Measurements from ENCODE around the gene TRIM22. TPM values are rescaled to one million over a fixed set of nuclear protein-coding genes. Genes with fewer than 3 reads are reported as not detected.

The TRIM22 gene
- total and polyA plus RNA-seq, 9 donors = 31.0 to 84.4 (median 68.5) TPM

DNA sequence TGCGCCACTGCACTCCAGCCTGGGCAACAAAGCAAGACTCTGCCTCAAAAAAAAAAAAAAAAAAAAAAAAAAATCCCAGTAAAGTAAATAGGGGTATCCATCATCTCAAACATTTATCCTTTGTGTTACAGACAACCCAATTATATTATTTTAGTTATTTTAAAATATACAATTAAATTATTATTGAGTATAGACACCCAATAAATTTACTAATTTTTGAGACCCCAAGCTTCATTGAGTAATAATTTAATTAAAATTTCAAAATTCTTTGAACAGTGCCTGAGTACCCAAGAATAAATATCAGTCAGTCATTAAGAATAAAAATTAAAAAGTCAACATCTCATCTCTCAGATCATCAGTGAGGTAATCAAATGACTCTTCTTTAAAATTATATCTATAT lies 64.4 kb downstream of the TRIM22 start, which contains the start of gene OR52N4:
TSS of gene OR52N4 (plus strand) at position 301 of the 400 bp plus-strand sequence. CDS start 498 bp downstream, outside the sequence.
- intact Hi-C loops (cut with DNase I) = no loop called here
- H3K27me3 ChIP-seq = no peaks in the 10 kb centered on the region
- H3K9me3 ChIP-seq = no peaks in the 10 kb centered on the region
- no peaks in the 10 kb centered on the region for H3K36me3 ChIP-seq
- H3K27ac ChIP-seq = no peak within 1 kb of the TSS
- no peak within 1 kb of the TSS for H3K4me3 ChIP-seq
- 89 to 96% (median 93%) methylated on average over 1 of the region's 1 CpG for WGBS, 3 donors
- no peaks in the 10 kb centered on the region for H3K4me1 ChIP-seq (ENCODE audit: insufficient read depth)
- TF ChIP-seq EP300 (IDR thresholded peaks at IDR 0.05) (no peak), CTCF (IDR thresholded peaks at IDR 0.05) (no peak), POLR2A (IDR thresholded peaks at IDR 0.05) (no peak)
- DNase-seq = no peak

Other genes with a start within 250 kb of the TRIM22 start
- gene OR51I1, start 248.3 kb upstream of the TRIM22 start, total RNA-seq = 1 to 10 TPM in 1 of 7 donors, under 1 TPM in 5, not detected in 1; 0.25 to 1.4 (median 0.66) TPM
- not detected for gene OR51I1, start 248.3 kb upstream of the TRIM22 start, polyA plus RNA-seq
- not detected for gene OR51I2, start 240.5 kb upstream of the TRIM22 start, total RNA-seq
- gene OR51I2, start 240.5 kb upstream of the TRIM22 start, polyA plus RNA-seq = not detected
- not detected for gene OR52D1, start 201.1 kb upstream of the TRIM22 start, total RNA-seq
- gene OR52D1, start 201.1 kb upstream of the TRIM22 start, polyA plus RNA-seq = not detected
- gene UBQLN3, start 179.8 kb upstream of the TRIM22 start, total RNA-seq = 10 to 100 TPM in 1 of 7 donors, 1 to 10 TPM in 3, under 1 TPM in 3; 0.30 to 10.6 (median 1.0) TPM
- not detected for gene UBQLN3, start 179.8 kb upstream of the TRIM22 start, polyA plus RNA-seq
- gene UBQLNL, start 173.1 kb upstream of the TRIM22 start, total RNA-seq = 1 to 10 TPM in 6 of 7 donors, under 1 TPM in 1; 0.50 to 3.0 (median 1.3) TPM
- gene UBQLNL, start 173.1 kb upstream of the TRIM22 start, polyA plus RNA-seq = under 1 TPM; 0.73 to 0.87 TPM
- gene OR52H1, start 141.2 kb upstream of the TRIM22 start, total RNA-seq = 1 to 10 TPM in 3 of 7 donors, under 1 TPM in 4; 0.26 to 3.6 (median 0.89) TPM
- under 1 TPM in 1 of 2 donors, not detected in 1; 0.07 TPM for gene OR52H1, start 141.2 kb upstream of the TRIM22 start, polyA plus RNA-seq
- gene OR52B6, start 108.9 kb upstream of the TRIM22 start, total RNA-seq = not detected
- gene OR52B6, start 108.9 kb upstream of the TRIM22 start, polyA plus RNA-seq = not detected
- gene TRIM6, start 93.2 kb upstream of the TRIM22 start, total RNA-seq = 1 to 10 TPM; 2.3 to 6.3 (median 4.2) TPM
- gene TRIM6, start 93.2 kb upstream of the TRIM22 start, polyA plus RNA-seq = 1 to 10 TPM; 2.6 to 6.1 TPM
- gene TRIM34, start 64.8 kb upstream of the TRIM22 start, total RNA-seq = 1 to 10 TPM; 4.7 to 8.8 (median 6.1) TPM
- 10 to 100 TPM in 1 of 2 donors, 1 to 10 TPM in 1; 7.2 to 16.6 TPM for gene TRIM34, start 64.8 kb upstream of the TRIM22 start, polyA plus RNA-seq
- gene TRIM5, start 4.7 kb upstream of the TRIM22 start, total RNA-seq = 10 to 100 TPM; 16.8 to 35.8 (median 24.9) TPM
- gene TRIM5, start 4.7 kb upstream of the TRIM22 start, polyA plus RNA-seq = 10 to 100 TPM; 11.8 to 23.8 TPM
- under 1 TPM in 6 of 7 donors, not detected in 1; 0.17 to 0.43 (median 0.24) TPM for gene OR56B1, start 46.7 kb downstream of the TRIM22 start, total RNA-seq
- gene OR56B1, start 46.7 kb downstream of the TRIM22 start, polyA plus RNA-seq = not detected
- under 1 TPM in 4 of 7 donors, not detected in 3; 0.28 to 0.84 (median 0.64) TPM for gene OR52N4, start 64.5 kb downstream of the TRIM22 start, total RNA-seq
- under 1 TPM; 0.39 to 0.50 TPM for gene OR52N4, start 64.5 kb downstream of the TRIM22 start, polyA plus RNA-seq
- gene OR52N5, start 93.6 kb downstream of the TRIM22 start, total RNA-seq = under 1 TPM in 1 of 7 donors, not detected in 6; 0.11 TPM
- gene OR52N5, start 93.6 kb downstream of the TRIM22 start, polyA plus RNA-seq = not detected
- under 1 TPM in 1 of 7 donors, not detected in 6; 0.23 TPM for gene OR52N1, start 101.5 kb downstream of the TRIM22 start, total RNA-seq
- gene OR52N1, start 101.5 kb downstream of the TRIM22 start, polyA plus RNA-seq = not detected
- gene OR52N2, start 119.1 kb downstream of the TRIM22 start, total RNA-seq = not detected
- gene OR52N2, start 119.1 kb downstream of the TRIM22 start, polyA plus RNA-seq = not detected
- gene OR52E6, start 152.1 kb downstream of the TRIM22 start, total RNA-seq = not detected
- gene OR52E6, start 152.1 kb downstream of the TRIM22 start, polyA plus RNA-seq = not detected
- gene OR52E8, start 167.9 kb downstream of the TRIM22 start, total RNA-seq = not detected
- gene OR52E8, start 167.9 kb downstream of the TRIM22 start, polyA plus RNA-seq = not detected
- gene OR52E4, start 190.8 kb downstream of the TRIM22 start, total RNA-seq = not detected
- gene OR52E4, start 190.8 kb downstream of the TRIM22 start, polyA plus RNA-seq = not detected
- not detected for gene OR52E5, start 203.4 kb downstream of the TRIM22 start, total RNA-seq
- gene OR52E5, start 203.4 kb downstream of the TRIM22 start, polyA plus RNA-seq = not detected

Data from ovary (tissue), 9 donors.